LNCaP clone FGC (cell line): Measurements from ENCODE around the gene ALDH1A1.

Experiments
- DNase-seq: peaks from one replicate; pipeline ENCODE4 v3.0.0-alpha.2; 2011; ENCODE audit warnings: low read depth
- H3K4me3 ChIP-seq: 2 replicates; pipeline ENCODE4 v1.5.1; 2011; ENCODE audit warnings: mild to moderate bottlenecking, low read depth, low read length, control low read depth
- TF ChIP-seq, protein P1 (sequence below): IDR thresholded peaks from 2 replicates; pipeline ENCODE4 v1.5.1; 2012; ENCODE audit warnings: mild to moderate bottlenecking; ENCODE audit not compliant: control insufficient read depth, insufficient read depth; ENCODE audit errors: extremely low read depth

ALDH1A1 gene

GRCh38 chr9:72960446-72960845 lies 7.6 kb upstream of the ALDH1A1 start:
- DNase-seq: no peak

GRCh38 chr9:72958485-72959281 lies 5.8 kb upstream of the ALDH1A1 start:
- TF ChIP-seq, protein P1, sequence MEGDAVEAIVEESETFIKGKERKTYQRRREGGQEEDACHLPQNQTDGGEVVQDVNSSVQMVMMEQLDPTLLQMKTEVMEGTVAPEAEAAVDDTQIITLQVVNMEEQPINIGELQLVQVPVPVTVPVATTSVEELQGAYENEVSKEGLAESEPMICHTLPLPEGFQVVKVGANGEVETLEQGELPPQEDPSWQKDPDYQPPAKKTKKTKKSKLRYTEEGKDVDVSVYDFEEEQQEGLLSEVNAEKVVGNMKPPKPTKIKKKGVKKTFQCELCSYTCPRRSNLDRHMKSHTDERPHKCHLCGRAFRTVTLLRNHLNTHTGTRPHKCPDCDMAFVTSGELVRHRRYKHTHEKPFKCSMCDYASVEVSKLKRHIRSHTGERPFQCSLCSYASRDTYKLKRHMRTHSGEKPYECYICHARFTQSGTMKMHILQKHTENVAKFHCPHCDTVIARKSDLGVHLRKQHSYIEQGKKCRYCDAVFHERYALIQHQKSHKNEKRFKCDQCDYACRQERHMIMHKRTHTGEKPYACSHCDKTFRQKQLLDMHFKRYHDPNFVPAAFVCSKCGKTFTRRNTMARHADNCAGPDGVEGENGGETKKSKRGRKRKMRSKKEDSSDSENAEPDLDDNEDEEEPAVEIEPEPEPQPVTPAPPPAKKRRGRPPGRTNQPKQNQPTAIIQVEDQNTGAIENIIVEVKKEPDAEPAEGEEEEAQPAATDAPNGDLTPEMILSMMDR: no peak
- DNase-seq: no peak
- H3K4me3 ChIP-seq: no peak overlapping the region

More at GRCh38 chr9:72960446-72960845, 7.6 kb upstream of the ALDH1A1 start:
- no peak overlapping the region for H3K4me3 ChIP-seq
- TF ChIP-seq, protein P1: no peak

GRCh38 chr9:72955571-72955970 lies 2.7 kb upstream of the ALDH1A1 start:
- DNase-seq: no peak
- TF ChIP-seq, protein P1: no peak
- H3K4me3 ChIP-seq: no peak overlapping the region

DNA sequence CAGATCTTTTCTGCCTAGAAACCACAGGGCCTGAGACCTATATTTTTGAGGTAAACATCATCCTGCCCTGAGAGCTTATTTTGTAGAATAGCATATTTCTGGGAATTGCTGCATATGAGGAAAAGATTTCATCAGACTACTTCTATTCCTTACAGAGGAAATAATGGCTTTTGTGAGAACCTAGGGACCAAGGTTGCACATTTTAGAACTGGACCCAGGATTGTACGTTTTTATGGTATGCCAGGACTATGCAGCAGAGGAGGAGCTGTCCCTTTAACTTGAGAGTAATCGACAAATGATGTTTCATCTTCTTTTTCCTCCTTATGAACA lies 2.2 kb upstream of the ALDH1A1 start:
- no peak overlapping the region for H3K4me3 ChIP-seq
- no peak for DNase-seq
- TF ChIP-seq, protein P1: no peak

- TF ChIP-seq, protein P1: no peak
- H3K4me3 ChIP-seq: no peak overlapping the region
- DNase-seq: no peak
Measured at GRCh38 chr9:72954431-72955125, 1.7 kb upstream of the ALDH1A1 start.

GRCh38 chr9:72952381-72952690 lies 517 bp downstream of the ALDH1A1 start:
- TF ChIP-seq, protein P1: no peak
- DNase-seq: no peak
- H3K4me3 ChIP-seq: no peak overlapping the region
